Calu3 (cell line): ENCODE data around the gene DNM1L. TPM values are rescaled to one million over a fixed set of nuclear protein-coding genes. Genes with fewer than 3 reads are reported as not detected.

Experiments used
- BruUV-seq: library from RNA; stranded (reverse); fragments of 400-500 nt; replicated peaks from 2 replicates; lab custom pipeline; 2021; lab: Mats Ljungman, UMichigan
- CTCF ChIA-PET: fragments of 300-600 bp; sonication (Branson Sonifier 250); formaldehyde crosslinking; loops from one replicate; lab custom pipeline; 2022; ENCODE audit warnings: antibody characterized with exemption; lab: Charles Lee
- DNase-seq: peaks from one replicate; pipeline ENCODE4 v3.0.0; 2022
- H3K27ac Mint-ChIP-seq: one replicate; pipeline ENCODE4 v1.8.0; 2022; ENCODE audit warnings: mixed read lengths; ENCODE audit not compliant: unreplicated experiment
- H3K27me3 Mint-ChIP-seq: one replicate; pipeline ENCODE4 v1.8.0; 2022; ENCODE audit warnings: mixed read lengths; ENCODE audit not compliant: unreplicated experiment
- H3K36me3 Mint-ChIP-seq: one replicate; pipeline ENCODE4 v1.8.0; 2022; ENCODE audit warnings: mild to moderate bottlenecking, moderate library complexity, mixed read lengths; ENCODE audit not compliant: insufficient read depth, unreplicated experiment
- H3K4me1 Mint-ChIP-seq: one replicate; pipeline ENCODE4 v1.8.0; 2022; ENCODE audit warnings: mild to moderate bottlenecking, low read depth, mixed read lengths; ENCODE audit not compliant: unreplicated experiment
- H3K4me3 Mint-ChIP-seq: one replicate; pipeline ENCODE4 v1.8.0; 2022; ENCODE audit warnings: mild to moderate bottlenecking, low read depth, moderate library complexity, mixed read lengths; ENCODE audit not compliant: unreplicated experiment
- H3K9me3 Mint-ChIP-seq: one replicate; pipeline ENCODE4 v1.8.0; 2022; ENCODE audit warnings: low read depth, mixed read lengths; ENCODE audit not compliant: unreplicated experiment
- CTCF ChIP-seq: fragments of 200-600 bp; IDR thresholded peaks from one replicate; pipeline ENCODE4 v1.8.0; 2022; ENCODE audit warnings: antibody characterized with exemption; ENCODE audit not compliant: unreplicated experiment
- intact Hi-C: fragments of 100-400 bp; cut with micrococcal nuclease; formaldehyde crosslinking; loops from one replicate; pipeline ENCODE4 v1.10.0; 2022; ENCODE audit not compliant: unreplicated experiment
- total RNA-seq: library from RNA; stranded (reverse); gene quantifications from 2 replicates; pipeline ENCODE4 v1.2.3, GENCODE V29; 2022

The DNM1L gene
- total RNA-seq, 1 experiment from 2014 or later = 77.3 TPM

GRCh38 chr12:32702473-32702872 lies 23.4 kb downstream of the DNM1L start:
- Mint-ChIP-seq H3K4me1 (no peaks in the 10 kb centered on the region), H3K4me3 (no peak overlapping the region), H3K27me3 (no peaks in the 10 kb centered on the region), H3K9me3 (no peaks in the 10 kb centered on the region), H3K27ac (no peak overlapping the region), H3K36me3 (peaks cover 21% of the 10 kb centered on the region)
- CTCF ChIA-PET = no interaction called here
- no peak for TF ChIP-seq CTCF
- BruUV-seq = no TSS peak
- no peak for DNase-seq
- intact Hi-C loops = no loop called here

- no peak overlapping the region for H3K27ac Mint-ChIP-seq
- intact Hi-C loops = no loop called here
- no TSS peak for BruUV-seq
- CTCF ChIA-PET = no interaction called here
- H3K27me3 Mint-ChIP-seq = no peaks in the 10 kb centered on the region
- peaks cover 21% of the 10 kb centered on the region for H3K36me3 Mint-ChIP-seq
- no peaks in the 10 kb centered on the region for H3K4me1 Mint-ChIP-seq
- H3K9me3 Mint-ChIP-seq = no peaks in the 10 kb centered on the region
- no peak for TF ChIP-seq CTCF
- no peak for DNase-seq
- no peak overlapping the region for H3K4me3 Mint-ChIP-seq
Observed at GRCh38 chr12:32702946-32703345, 23.8 kb downstream of the DNM1L start.

- DNase-seq = no peak
- intact Hi-C loops = no loop called here
- no peak for TF ChIP-seq CTCF
- H3K4me1 Mint-ChIP-seq = no peaks in the 10 kb centered on the region
- no peak overlapping the region for H3K4me3 Mint-ChIP-seq
- no peak overlapping the region for H3K27ac Mint-ChIP-seq
- H3K27me3 Mint-ChIP-seq = no peaks in the 10 kb centered on the region
- peaks cover 21% of the 10 kb centered on the region for H3K36me3 Mint-ChIP-seq
- no peaks in the 10 kb centered on the region for H3K9me3 Mint-ChIP-seq
- BruUV-seq = no TSS peak
- CTCF ChIA-PET = no interaction called here
Observed at GRCh38 chr12:32705783-32706182, 26.7 kb downstream of the DNM1L start.

GRCh38 chr12:32706335-32707024 lies 27.4 kb downstream of the DNM1L start:
- Mint-ChIP-seq H3K27me3 (no peaks in the 10 kb centered on the region), H3K36me3 (peaks cover 16% of the 10 kb centered on the region), H3K27ac (no peak overlapping the region), H3K9me3 (no peaks in the 10 kb centered on the region), H3K4me1 (no peaks in the 10 kb centered on the region), H3K4me3 (no peak overlapping the region)
- CTCF ChIA-PET = no interaction called here
- no peak for DNase-seq
- TF ChIP-seq CTCF = no peak
- BruUV-seq = no TSS peak
- intact Hi-C loops = no loop called here
